GM19395 (cell line): Measurements from ENCODE around the gene DEDD2.
A peak's percentile ranks its signal among the peaks of the same experiment; 100 is the strongest.
"Not testable (repeated sequence)": the region's sequence is repeated elsewhere in the genome, so short reads cannot be mapped to it uniquely, and the experiment has no call there.

Source experiments
- ATAC-seq: cut with Tn5 transposase; IDR thresholded peaks from one replicate; pipeline ENCODE4 v1.9.1; 2021; ENCODE audit warnings: mild to moderate bottlenecking, moderate library complexity; ENCODE audit not compliant: unreplicated experiment

The DEDD2 gene

GRCh38 chr19:42217520-42218437 lies at the start of gene DEDD2:
TSS of gene DEDD2 (minus strand) at chr19:42217677. CDS start at chr19:42217007, 670 bp downstream.
- ATAC-seq, result peak; percentile 67

- not testable (repeated sequence) for ATAC-seq
These were observed 49.6 kb upstream of the DEDD2 start for GRCh38 chr19:42266928-42267603.

- ATAC-seq, result not testable (repeated sequence)
These were observed 48.6 kb upstream of the DEDD2 start for GRCh38 chr19:42266105-42266504.

- no peak for ATAC-seq
These were observed 44.3 kb upstream of the DEDD2 start for GRCh38 chr19:42261763-42262162.

- not testable (repeated sequence) for ATAC-seq
These were observed 40.4 kb upstream of the DEDD2 start for GRCh38 chr19:42257842-42258241.

- no peak for ATAC-seq
These were observed 38.6 kb upstream of the DEDD2 start for GRCh38 chr19:42255766-42256745.

GRCh38 chr19:42254850-42255765 lies 37.6 kb upstream of the DEDD2 start, which contains the start of gene ERF:
TSS of gene ERF (minus strand) at chr19:42255128. CDS start at chr19:42254999, 129 bp downstream.
- peak; percentile 55 for ATAC-seq

GRCh38 chr19:42254089-42254849 lies 36.8 kb upstream of the DEDD2 start:
- peak; percentile 18 for ATAC-seq

- ATAC-seq, result no peak
These were observed 36.0 kb upstream of the DEDD2 start for GRCh38 chr19:42253245-42254088.

- no peak for ATAC-seq
These were observed 35.1 kb upstream of the DEDD2 start for GRCh38 chr19:42252365-42253244.

- ATAC-seq, result no peak
These were observed 34.3 kb upstream of the DEDD2 start for GRCh38 chr19:42251572-42252358.

GRCh38 chr19:42250666-42251531 lies 33.4 kb upstream of the DEDD2 start:
- no peak for ATAC-seq

- no peak for ATAC-seq
These were observed 32.7 kb upstream of the DEDD2 start for GRCh38 chr19:42250183-42250665.

GRCh38 chr19:42249769-42250168 lies 32.3 kb upstream of the DEDD2 start:
- no peak for ATAC-seq

- no peak for ATAC-seq
These were observed 31.8 kb upstream of the DEDD2 start for GRCh38 chr19:42249149-42249750.
